ENCODE results near the gene FANCD2. TPM values are rescaled to one million over a fixed set of nuclear protein-coding genes. Genes with fewer than 3 reads are reported as not detected.
"Not testable (repeated sequence)": the region's sequence is repeated elsewhere in the genome, so short reads cannot be mapped to it uniquely, and the experiment has no call there.

Gene FANCD2
- total and polyA plus RNA-seq, 11 donors: 0.12 to 4.4 (median 0.82) TPM

DNA sequence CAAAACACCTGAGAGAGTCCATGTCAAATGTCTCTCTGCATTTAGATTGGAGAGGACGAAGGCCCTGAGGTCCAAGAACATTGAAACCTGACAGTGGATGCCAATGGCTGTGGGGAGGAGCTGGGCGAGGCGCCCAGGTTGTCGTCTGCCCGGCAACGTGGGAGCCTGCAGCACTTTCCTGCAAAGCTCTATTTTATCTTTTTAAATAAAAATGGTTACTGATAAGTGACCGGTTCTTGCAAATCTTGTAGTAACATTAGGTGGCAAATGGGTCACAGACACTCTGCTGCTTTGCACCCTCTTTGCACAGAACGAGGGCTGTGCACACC is 19.5 kb upstream of the FANCD2 start:
- no peak for TF ChIP-seq POLR2A (IDR thresholded peaks at IDR 0.05)
- TF ChIP-seq, protein P1, sequence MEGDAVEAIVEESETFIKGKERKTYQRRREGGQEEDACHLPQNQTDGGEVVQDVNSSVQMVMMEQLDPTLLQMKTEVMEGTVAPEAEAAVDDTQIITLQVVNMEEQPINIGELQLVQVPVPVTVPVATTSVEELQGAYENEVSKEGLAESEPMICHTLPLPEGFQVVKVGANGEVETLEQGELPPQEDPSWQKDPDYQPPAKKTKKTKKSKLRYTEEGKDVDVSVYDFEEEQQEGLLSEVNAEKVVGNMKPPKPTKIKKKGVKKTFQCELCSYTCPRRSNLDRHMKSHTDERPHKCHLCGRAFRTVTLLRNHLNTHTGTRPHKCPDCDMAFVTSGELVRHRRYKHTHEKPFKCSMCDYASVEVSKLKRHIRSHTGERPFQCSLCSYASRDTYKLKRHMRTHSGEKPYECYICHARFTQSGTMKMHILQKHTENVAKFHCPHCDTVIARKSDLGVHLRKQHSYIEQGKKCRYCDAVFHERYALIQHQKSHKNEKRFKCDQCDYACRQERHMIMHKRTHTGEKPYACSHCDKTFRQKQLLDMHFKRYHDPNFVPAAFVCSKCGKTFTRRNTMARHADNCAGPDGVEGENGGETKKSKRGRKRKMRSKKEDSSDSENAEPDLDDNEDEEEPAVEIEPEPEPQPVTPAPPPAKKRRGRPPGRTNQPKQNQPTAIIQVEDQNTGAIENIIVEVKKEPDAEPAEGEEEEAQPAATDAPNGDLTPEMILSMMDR (IDR thresholded peaks at IDR 0.05): no peak
- intact Hi-C loops (cut with DNase I): loop anchor here in 1 of 10 donors (2.0 kb wide), 1 partner anchor 18 kb away; no protein-coding TSS in a partner anchor
- H3K27me3 ChIP-seq: no peaks in the 10 kb centered on the region
- H3K36me3 ChIP-seq: no peaks in the 10 kb centered on the region
- H3K9me3 ChIP-seq: no peaks in the 10 kb centered on the region
- H3K4me3 ChIP-seq: no peak overlapping the region
- H3K27ac ChIP-seq: no peak overlapping the region
- no peak for ATAC-seq
- peaks cover 0 to 31% (median 23%) of the 10 kb centered on the region in 12 donors for H3K4me1 ChIP-seq
- DNase-seq: no peak
- WGBS, 4 donors: 64 to 75% (median 71%) methylated on average over 8 of the region's 8 CpGs

DNA sequence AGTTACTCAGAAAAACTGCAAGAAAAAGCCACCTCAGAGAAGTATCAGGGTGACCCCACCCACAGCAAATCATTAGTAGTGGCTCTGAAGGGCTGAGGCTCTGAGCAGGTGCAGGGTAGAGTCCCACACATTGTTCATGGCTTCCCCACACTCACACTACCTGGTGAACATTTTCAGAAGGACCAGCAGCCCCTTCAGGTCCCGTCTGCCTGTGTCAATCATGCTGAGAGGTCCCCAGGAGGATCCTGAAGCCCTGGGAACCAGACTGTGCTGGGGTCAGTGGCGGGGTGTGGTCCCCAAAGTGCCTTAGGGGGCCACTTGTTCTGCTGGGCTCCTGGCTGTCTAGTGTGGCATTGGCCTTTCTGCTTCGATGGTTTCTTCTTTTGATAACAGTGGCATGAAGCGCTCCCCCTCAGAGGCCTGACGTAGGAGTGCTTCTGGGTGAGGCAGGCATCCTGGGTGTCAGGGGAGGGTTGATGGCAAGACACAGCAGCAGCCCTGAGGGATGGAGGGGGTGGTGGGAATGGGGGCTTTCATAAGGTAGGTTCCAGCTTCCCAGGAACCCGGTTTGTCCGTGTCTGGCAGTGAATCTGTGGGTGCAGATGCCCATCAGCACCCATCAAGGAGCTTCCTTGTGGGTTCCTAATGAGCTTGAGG is 19.0 kb upstream of the FANCD2 start:
- 76 to 88% (median 83%) methylated on average over 6 to 7 of the region's 7 CpGs for WGBS, 4 donors
- H3K9me3 ChIP-seq: no peaks in the 10 kb centered on the region
- H3K4me1 ChIP-seq: peaks cover 0 to 32% (median 23%) of the 10 kb centered on the region in 12 donors
- DNase-seq (no peak), ATAC-seq (no peak)
- H3K36me3 ChIP-seq: no peaks in the 10 kb centered on the region
- no peak overlapping the region for H3K27ac ChIP-seq
- no peak overlapping the region for H3K4me3 ChIP-seq
- intact Hi-C loops (cut with DNase I): loop anchor here in 1 of 10 donors (2.0 kb wide), 1 partner anchor 18 kb away; no protein-coding TSS in a partner anchor
- no peaks in the 10 kb centered on the region for H3K27me3 ChIP-seq
- TF ChIP-seq, protein P1 (IDR thresholded peaks at IDR 0.05): no peak

DNA sequence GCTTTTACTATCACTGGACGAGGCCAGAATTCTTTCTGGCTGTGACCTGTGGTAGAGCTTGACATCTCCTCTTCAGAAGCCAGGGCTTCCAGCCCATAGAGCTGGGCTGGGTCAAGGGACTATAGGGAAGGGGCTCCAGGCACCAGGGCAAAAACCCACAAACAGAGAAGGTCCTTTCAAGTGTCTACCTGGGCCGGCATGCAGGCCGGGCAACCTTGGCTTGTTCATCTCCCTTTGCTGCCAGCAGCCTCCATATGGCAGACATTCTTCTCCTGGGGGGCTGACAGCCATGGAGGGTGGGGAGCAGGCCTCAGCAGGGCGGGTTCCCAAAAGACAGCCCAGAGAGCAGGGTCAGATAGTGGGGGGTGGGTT is 18.0 kb upstream of the FANCD2 start:
- intact Hi-C loops (cut with DNase I); H3K36me3 ChIP-seq; ATAC-seq; DNase-seq; H3K27ac ChIP-seq; H3K27me3 ChIP-seq; H3K9me3 ChIP-seq: not testable (repeated sequence)
- WGBS, 4 donors: 81 to 85% (median 83%) methylated on average over 4 of the region's 4 CpGs
- H3K4me3 ChIP-seq: peak overlapping the region in 3 of 12 donors; percentile 39 to 66 (median 58)
- peaks cover 0 to 32% (median 23%) of the 10 kb centered on the region in 12 donors for H3K4me1 ChIP-seq

DNA sequence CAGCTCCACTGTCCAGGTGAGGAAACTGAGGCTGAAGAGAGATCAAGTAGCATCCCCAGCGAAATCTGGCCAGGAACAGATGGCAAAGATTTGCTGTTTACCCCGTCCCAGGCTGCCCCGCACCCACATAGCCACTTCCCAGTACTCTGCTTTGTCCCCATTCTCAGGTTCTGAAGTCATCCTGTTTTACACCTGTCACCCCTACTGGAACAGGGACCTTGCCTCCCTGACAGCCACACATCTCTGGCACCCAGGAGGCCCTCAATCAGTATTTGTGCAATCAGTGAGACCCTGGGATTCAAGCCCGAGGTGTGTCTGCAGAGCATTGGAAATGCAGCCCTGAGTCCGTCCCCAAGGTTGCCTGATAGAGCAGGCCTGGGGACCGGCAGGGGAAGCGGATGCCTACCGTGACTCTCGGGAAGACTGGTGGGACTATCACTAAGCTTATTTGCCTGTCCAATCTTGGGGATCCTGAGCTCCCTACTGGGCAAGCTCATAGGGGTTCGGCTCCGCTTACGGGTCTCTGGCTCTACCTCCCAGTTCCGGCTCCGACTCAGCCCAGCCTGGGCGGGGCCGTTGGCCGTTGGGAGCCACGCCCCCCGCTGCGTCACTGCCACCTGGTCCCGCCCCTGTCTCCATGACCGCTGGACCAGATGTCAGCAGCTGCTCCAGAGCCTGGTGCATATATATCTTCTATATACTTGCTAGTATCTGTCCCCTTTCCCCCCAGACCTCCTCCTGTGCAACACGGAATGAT is 17.5 kb upstream of the FANCD2 start:
- intact Hi-C loops (cut with DNase I): no loop called here
- ATAC-seq: peak; percentile 79 to 87 (median 80)
- DNase-seq: peak; percentile 82 to 94 (median 90)
- TF ChIP-seq POLR2A (IDR thresholded peaks at IDR 0.05): peak in 1 of 2 donors; percentile 37
- TF ChIP-seq, protein P1 (IDR thresholded peaks at IDR 0.05): no peak
- 8 to 26% (median 12%) methylated on average over 8 to 23 of the region's 23 CpGs for WGBS, 4 donors
- peaks cover 0 to 32% (median 23%) of the 10 kb centered on the region in 12 donors for H3K4me1 ChIP-seq
- peak overlapping the region in 4 of 12 donors; percentile 12 to 65 (median 60) for H3K27ac ChIP-seq
- no peaks in the 10 kb centered on the region for H3K27me3 ChIP-seq
- H3K36me3 ChIP-seq: no peaks in the 10 kb centered on the region
- no peaks in the 10 kb centered on the region for H3K9me3 ChIP-seq
- peak overlapping the region in 11 of 12 donors; percentile 39 to 66 (median 57) for H3K4me3 ChIP-seq

All from heart left ventricle (tissue), 16 donors.